Activated CD4-positive, alpha-beta T cell treated with anti-CD3 and anti-CD28 coated beads, Interleukin-2, amount 50 U/mL, for 48 hours (primary cell): ENCODE measurements around the gene TAPT1.

ENCODE experiments used
- DNase-seq, 2 experiments: peaks; one replicate each; pipeline ENCODE4 v3.0.0-alpha.2; 2020

TAPT1 gene

GRCh38 chr4:16245241-16245640 is 19.0 kb upstream of the TAPT1 start:
- DNase-seq, result no peak

- no peak for DNase-seq
These were observed 17.0 kb upstream of the TAPT1 start for GRCh38 chr4:16243285-16243684.

GRCh38 chr4:16240300-16240699 is 14.0 kb upstream of the TAPT1 start:
- DNase-seq, result no peak

- no peak for DNase-seq
These were observed 12.8 kb upstream of the TAPT1 start for GRCh38 chr4:16239086-16239485.

GRCh38 chr4:16238327-16238726 is 12.1 kb upstream of the TAPT1 start:
- DNase-seq, result no peak

- no peak for DNase-seq
These were observed 11.4 kb upstream of the TAPT1 start for GRCh38 chr4:16237715-16238114.

GRCh38 chr4:16236402-16237023 is 10.2 kb upstream of the TAPT1 start:
- DNase-seq, result no peak

GRCh38 chr4:16235209-16235608 is 8.9 kb upstream of the TAPT1 start:
- DNase-seq, result no peak

- DNase-seq, result no peak
These were observed 7.4 kb upstream of the TAPT1 start for GRCh38 chr4:16233569-16234177.

GRCh38 chr4:16231570-16232245 is 5.4 kb upstream of the TAPT1 start:
- DNase-seq, result no peak

- DNase-seq, result no peak
These were observed 4.0 kb upstream of the TAPT1 start for GRCh38 chr4:16230308-16230707.

- DNase-seq, result no peak
These were observed 3.3 kb upstream of the TAPT1 start for GRCh38 chr4:16229604-16230003.

- peak; percentile 18 to 22 for DNase-seq
These were observed 1.2 kb upstream of the TAPT1 start for GRCh38 chr4:16227462-16227868.

- peak; percentile 50 to 53 for DNase-seq
These were observed 668 bp upstream of the TAPT1 start for GRCh38 chr4:16226816-16227461.

- DNase-seq, result no peak
These were observed 956 bp downstream of the TAPT1 start for GRCh38 chr4:16225167-16225862.

- DNase-seq, result no peak
These were observed 1.8 kb downstream of the TAPT1 start for GRCh38 chr4:16224264-16225166.

GRCh38 chr4:16222957-16223527 is 3.2 kb downstream of the TAPT1 start:
- DNase-seq, result no peak

- DNase-seq, result no peak
These were observed 7.3 kb downstream of the TAPT1 start for GRCh38 chr4:16218950-16219349.

GRCh38 chr4:16217300-16218051 is 8.8 kb downstream of the TAPT1 start:
- no peak for DNase-seq

GRCh38 chr4:16213121-16213520 is 13.2 kb downstream of the TAPT1 start:
- DNase-seq, result no peak
